M059J (cell line): ENCODE results near the gene CCDC97. TPM values are rescaled to one million over a fixed set of nuclear protein-coding genes. Genes with fewer than 3 reads are reported as not detected.
"Not testable (repeated sequence)": the region's sequence is repeated elsewhere in the genome, so short reads cannot be mapped to it uniquely, and the experiment has no call there.

ENCODE experiments used
- DNase-seq: peaks from one replicate; pipeline ENCODE4 v3.0.0-alpha.2; 2012; ENCODE audit warnings: low read depth
- total RNA-seq: library from RNA; depleted of rRNA; stranded (reverse); fragments of >200 nt; shearing (Covaris generic); gene quantifications from 2 replicates; pipeline ENCODE4 v1.2.3, GENCODE V29; 2014

Gene CCDC97
- total RNA-seq, 1 experiment from 2014 or later, result 7.2 TPM

GRCh38 chr19:41335467-41335866 is 25.5 kb downstream of the CCDC97 start:
- no peak for DNase-seq

- DNase-seq, result peak; percentile 58
These were observed 30.0 kb downstream of the CCDC97 start for GRCh38 chr19:41339936-41340335.

- DNase-seq, result no peak
These were observed 31.9 kb downstream of the CCDC97 start for GRCh38 chr19:41341669-41342490.

GRCh38 chr19:41344162-41344561 is 34.2 kb downstream of the CCDC97 start:
- DNase-seq, result no peak

GRCh38 chr19:41346916-41347315 is 36.9 kb downstream of the CCDC97 start:
- DNase-seq, result not testable (repeated sequence)

- DNase-seq, result no peak
These were observed 40.9 kb downstream of the CCDC97 start for GRCh38 chr19:41350735-41351338.

GRCh38 chr19:41351339-41352245 is 41.6 kb downstream of the CCDC97 start:
- peak; percentile 55 for DNase-seq

- DNase-seq, result no peak
These were observed 42.3 kb downstream of the CCDC97 start for GRCh38 chr19:41352279-41352608.

- peak; percentile 72 for DNase-seq
These were observed 42.9 kb downstream of the CCDC97 start for GRCh38 chr19:41352609-41353465.

- DNase-seq, result peak; percentile 78
These were observed 43.7 kb downstream of the CCDC97 start, which contains the start of gene TGFB1 for GRCh38 chr19:41353466-41354342. TSS of gene TGFB1 (minus strand) at chr19:41353922. CDS start at chr19:41353044, 878 bp downstream.

- DNase-seq, result no peak
These were observed 44.5 kb downstream of the CCDC97 start for GRCh38 chr19:41354343-41354953.

GRCh38 chr19:41355035-41355434 is 45.1 kb downstream of the CCDC97 start:
- DNase-seq, result no peak

GRCh38 chr19:41355802-41356201 is 45.8 kb downstream of the CCDC97 start:
- no peak for DNase-seq

GRCh38 chr19:41356984-41357739 is 47.2 kb downstream of the CCDC97 start:
- DNase-seq, result no peak

- no peak for DNase-seq
These were observed 47.8 kb downstream of the CCDC97 start for GRCh38 chr19:41357746-41358145.

GRCh38 chr19:41359741-41360140 is 49.8 kb downstream of the CCDC97 start:
- no peak for DNase-seq

GRCh38 chr19:41362143-41362847 is 52.3 kb downstream of the CCDC97 start:
- peak; percentile 20 for DNase-seq

GRCh38 chr19:41363371-41363752 is 53.4 kb downstream of the CCDC97 start:
- no peak for DNase-seq
